Ascending aorta (tissue), 2 donors: Measurements from ENCODE around the gene IDUA. TPM values are rescaled to one million over a fixed set of nuclear protein-coding genes. Genes with fewer than 3 reads are reported as not detected.

Experiments used
- DNase-seq, 2 donors: peaks; one replicate each; pipeline ENCODE4 v3.0.0-alpha.2; 2019; ENCODE audit warnings: low spot score in 2 of 2
- H3K27ac ChIP-seq, 2 donors: fragments of 200-600 bp; sonication (generic); one replicate each; pipeline ENCODE4 v1.5.1; 2016 to 2017; ENCODE audit warnings: mild to moderate bottlenecking in 1 of 2
- H3K27me3 ChIP-seq: fragments of 200-600 bp; sonication (generic); one replicate; pipeline ENCODE4 v1.5.1; 2017
- H3K36me3 ChIP-seq, 2 donors: fragments of 200-600 bp; sonication (generic); one replicate each; pipeline ENCODE4 v1.5.1; 2016
- H3K4me1 ChIP-seq, 2 donors: fragments of 200-600 bp; sonication (generic); one replicate each; pipeline ENCODE4 v1.5.1; 2016 to 2017; ENCODE audit warnings: mild to moderate bottlenecking in 1 of 2
- H3K4me3 ChIP-seq, 2 donors: fragments of 200-600 bp; sonication (generic); one replicate each; pipeline ENCODE4 v1.5.1; 2016 to 2017; ENCODE audit warnings: mild to moderate bottlenecking in 1 of 2
- H3K9me3 ChIP-seq, 2 donors: fragments of 200-600 bp; sonication (generic); one replicate each; pipeline ENCODE4 v1.5.1; 2016
- intact Hi-C: fragments of 100-400 bp; cut with DNase I; formaldehyde crosslinking; loops from one replicate; pipeline ENCODE4 v1.15.1; 2023
- total RNA-seq: library from RNA; depleted of rRNA; stranded (reverse); fragments of >200 nt; gene quantifications from one replicate; pipeline ENCODE4 v1.1.0, GENCODE V29; 2016
- TF ChIP-seq, protein P1 (sequence below), 3 experiments: fragments of 200-600 bp in 2 of 3; fragments of 450-650 bp in 1 of 3; sonication (generic) in 2 of 3; IDR thresholded peaks; one replicate each; pipeline ENCODE4 v1.5.1; 2016 to 2019; ENCODE audit warnings: antibody characterized with exemption in 3 of 3, mild to moderate bottlenecking in 1 of 3, moderate library complexity in 1 of 3

The IDUA gene
- total RNA-seq, 1 donor from 2014 or later: 118 TPM

- DNase-seq: no peak
- H3K4me1 ChIP-seq: peaks cover 21 to 23% of the 10 kb centered on the region in 2 donors
- intact Hi-C loops: loop anchor here (5.0 kb wide), 1 partner anchor 234 kb away; the partner anchor contains the start of gene CTBP1
- H3K27me3 ChIP-seq: no peaks in the 10 kb centered on the region
- H3K27ac ChIP-seq: no peak overlapping the region
- H3K9me3 ChIP-seq: no peaks in the 10 kb centered on the region
- TF ChIP-seq, protein P1, sequence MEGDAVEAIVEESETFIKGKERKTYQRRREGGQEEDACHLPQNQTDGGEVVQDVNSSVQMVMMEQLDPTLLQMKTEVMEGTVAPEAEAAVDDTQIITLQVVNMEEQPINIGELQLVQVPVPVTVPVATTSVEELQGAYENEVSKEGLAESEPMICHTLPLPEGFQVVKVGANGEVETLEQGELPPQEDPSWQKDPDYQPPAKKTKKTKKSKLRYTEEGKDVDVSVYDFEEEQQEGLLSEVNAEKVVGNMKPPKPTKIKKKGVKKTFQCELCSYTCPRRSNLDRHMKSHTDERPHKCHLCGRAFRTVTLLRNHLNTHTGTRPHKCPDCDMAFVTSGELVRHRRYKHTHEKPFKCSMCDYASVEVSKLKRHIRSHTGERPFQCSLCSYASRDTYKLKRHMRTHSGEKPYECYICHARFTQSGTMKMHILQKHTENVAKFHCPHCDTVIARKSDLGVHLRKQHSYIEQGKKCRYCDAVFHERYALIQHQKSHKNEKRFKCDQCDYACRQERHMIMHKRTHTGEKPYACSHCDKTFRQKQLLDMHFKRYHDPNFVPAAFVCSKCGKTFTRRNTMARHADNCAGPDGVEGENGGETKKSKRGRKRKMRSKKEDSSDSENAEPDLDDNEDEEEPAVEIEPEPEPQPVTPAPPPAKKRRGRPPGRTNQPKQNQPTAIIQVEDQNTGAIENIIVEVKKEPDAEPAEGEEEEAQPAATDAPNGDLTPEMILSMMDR (IDR thresholded peaks at IDR 0.05): no peak
- no peaks in the 10 kb centered on the region for H3K36me3 ChIP-seq
- no peak overlapping the region for H3K4me3 ChIP-seq
Observed at GRCh38 chr4:1013225-1014073, 26.6 kb downstream of the IDUA start.

GRCh38 chr4:1014291-1015167, 27.7 kb downstream of the IDUA start:
- Histone ChIP-seq H3K27me3 (no peaks in the 10 kb centered on the region), H3K4me1 (peaks cover 16 to 18% of the 10 kb centered on the region in 2 donors), H3K36me3 (no peaks in the 10 kb centered on the region), H3K27ac (no peak overlapping the region), H3K4me3 (no peak overlapping the region), H3K9me3 (no peaks in the 10 kb centered on the region)
- intact Hi-C loops: loop anchor here (5.0 kb wide), 1 partner anchor 233 kb away; the partner anchor contains the start of gene CTBP1
- DNase-seq: no peak
- TF ChIP-seq, protein P1 (IDR thresholded peaks at IDR 0.05): no peak

- Histone ChIP-seq H3K4me3 (no peak overlapping the region), H3K4me1 (peaks cover 13 to 14% of the 10 kb centered on the region in 2 donors), H3K36me3 (no peaks in the 10 kb centered on the region), H3K9me3 (no peaks in the 10 kb centered on the region), H3K27me3 (no peaks in the 10 kb centered on the region), H3K27ac (no peak overlapping the region)
- no peak for DNase-seq
- TF ChIP-seq, protein P1 (IDR thresholded peaks at IDR 0.05): no peak
- intact Hi-C loops: no loop called here
Observed at GRCh38 chr4:1015179-1015578, 28.3 kb downstream of the IDUA start.

DNA sequence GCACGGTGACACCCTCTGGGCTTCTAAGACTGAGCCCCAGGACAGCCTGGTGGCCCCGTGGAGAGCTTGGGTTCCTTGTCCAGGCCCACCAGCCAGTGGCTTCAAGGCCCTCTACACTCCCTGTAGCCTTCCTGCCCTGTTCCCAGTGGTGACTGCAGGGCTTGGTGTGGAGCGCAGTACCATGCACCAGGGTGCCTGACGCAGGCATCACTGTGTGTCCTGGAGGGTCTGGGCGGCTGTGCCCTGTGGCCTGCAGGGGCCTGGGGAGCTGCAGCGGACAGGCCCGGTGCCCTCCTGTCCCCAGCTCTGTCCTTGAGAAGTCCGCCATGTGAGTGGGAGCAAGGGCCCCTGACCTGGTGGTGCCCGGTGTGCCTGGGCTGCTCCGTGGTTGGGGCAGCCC, 28.9 kb downstream of the IDUA start:
- Histone ChIP-seq H3K27ac (no peak overlapping the region), H3K9me3 (no peaks in the 10 kb centered on the region), H3K27me3 (no peaks in the 10 kb centered on the region), H3K4me1 (peaks cover 9 to 10% of the 10 kb centered on the region in 2 donors), H3K36me3 (no peaks in the 10 kb centered on the region), H3K4me3 (no peak overlapping the region)
- intact Hi-C loops: no loop called here
- no peak for DNase-seq
- TF ChIP-seq, protein P1 (IDR thresholded peaks at IDR 0.05): no peak

DNA sequence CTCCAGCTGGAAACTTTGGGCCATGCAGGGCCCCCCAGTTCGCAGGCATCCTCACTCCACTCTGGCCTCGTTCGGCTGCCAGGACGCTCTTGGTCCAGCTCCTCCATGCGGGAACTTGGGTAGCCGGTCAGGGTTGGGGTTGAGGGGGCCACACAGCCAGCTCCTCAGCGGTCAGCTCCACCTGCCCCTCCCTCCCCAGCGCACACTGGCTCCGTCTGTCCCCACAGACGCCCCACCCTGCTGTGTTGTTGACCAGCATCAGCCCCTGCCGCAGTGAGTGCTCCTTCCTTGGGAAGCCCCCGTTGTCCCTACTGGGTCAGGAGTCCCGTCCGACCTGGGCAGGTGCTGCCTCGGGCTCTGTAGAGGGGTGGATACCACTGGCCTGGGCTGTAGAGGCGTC, 30.4 kb downstream of the IDUA start:
- intact Hi-C loops: no loop called here
- no peak overlapping the region for H3K4me3 ChIP-seq
- no peak overlapping the region for H3K27ac ChIP-seq
- peaks cover 3% of the 10 kb centered on the region in 2 donors for H3K36me3 ChIP-seq
- DNase-seq: no peak
- no peaks in the 10 kb centered on the region for H3K9me3 ChIP-seq
- TF ChIP-seq, protein P1 (IDR thresholded peaks at IDR 0.05): no peak
- H3K27me3 ChIP-seq: no peaks in the 10 kb centered on the region
- peaks cover 6 to 7% of the 10 kb centered on the region in 2 donors for H3K4me1 ChIP-seq
